ENCODE data around the gene TMEM178B.

DNA sequence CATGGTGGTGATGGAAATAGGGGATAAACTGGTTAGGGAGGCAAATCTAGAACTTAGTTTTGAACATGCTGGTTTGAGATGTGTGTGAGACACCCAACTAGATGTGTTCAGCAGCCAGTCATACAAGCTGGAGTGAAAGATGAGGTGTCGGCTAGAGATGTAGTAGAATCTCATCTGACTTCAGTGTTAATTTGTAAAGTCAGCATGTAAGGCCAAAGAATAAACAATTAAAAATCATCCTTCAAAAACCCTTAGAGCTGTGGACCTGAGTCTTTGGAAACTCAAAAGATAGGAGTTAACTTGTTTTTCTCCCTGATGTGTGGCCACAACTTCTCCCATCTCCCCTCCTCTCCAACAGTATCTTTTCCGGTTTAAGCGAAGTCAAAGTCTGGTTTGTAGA is 454.5 kb downstream of the TMEM178B start:
- TF ChIP-seq, protein P1, sequence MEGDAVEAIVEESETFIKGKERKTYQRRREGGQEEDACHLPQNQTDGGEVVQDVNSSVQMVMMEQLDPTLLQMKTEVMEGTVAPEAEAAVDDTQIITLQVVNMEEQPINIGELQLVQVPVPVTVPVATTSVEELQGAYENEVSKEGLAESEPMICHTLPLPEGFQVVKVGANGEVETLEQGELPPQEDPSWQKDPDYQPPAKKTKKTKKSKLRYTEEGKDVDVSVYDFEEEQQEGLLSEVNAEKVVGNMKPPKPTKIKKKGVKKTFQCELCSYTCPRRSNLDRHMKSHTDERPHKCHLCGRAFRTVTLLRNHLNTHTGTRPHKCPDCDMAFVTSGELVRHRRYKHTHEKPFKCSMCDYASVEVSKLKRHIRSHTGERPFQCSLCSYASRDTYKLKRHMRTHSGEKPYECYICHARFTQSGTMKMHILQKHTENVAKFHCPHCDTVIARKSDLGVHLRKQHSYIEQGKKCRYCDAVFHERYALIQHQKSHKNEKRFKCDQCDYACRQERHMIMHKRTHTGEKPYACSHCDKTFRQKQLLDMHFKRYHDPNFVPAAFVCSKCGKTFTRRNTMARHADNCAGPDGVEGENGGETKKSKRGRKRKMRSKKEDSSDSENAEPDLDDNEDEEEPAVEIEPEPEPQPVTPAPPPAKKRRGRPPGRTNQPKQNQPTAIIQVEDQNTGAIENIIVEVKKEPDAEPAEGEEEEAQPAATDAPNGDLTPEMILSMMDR (IDR thresholded peaks at IDR 0.05) = no peak
- no peak for TF ChIP-seq POLR2A (IDR thresholded peaks at IDR 0.05; ENCODE audit: low read depth)
- TF ChIP-seq POLR2AphosphoS5 (IDR thresholded peaks at IDR 0.05) = no peak

Data from esophagus muscularis mucosa (tissue), 3 donors.